Pulmonary artery endothelial cell (primary cell): Measurements from ENCODE around the gene OR14A16. TPM values are rescaled to one million over a fixed set of nuclear protein-coding genes. Genes with fewer than 3 reads are reported as not detected.

Experiments used
- DNase-seq: peaks from one replicate; pipeline ENCODE4 v3.0.0-alpha.2; 2011; ENCODE audit warnings: low read depth, low spot score
- total RNA-seq: library from RNA; depleted of rRNA; stranded (reverse); fragments of >200 nt; gene quantifications from 2 replicates; pipeline ENCODE4 v1.2.3, GENCODE V29; 2014

OR14A16 gene
- total RNA-seq = not detected in 2 replicates

- no peak for DNase-seq
Observed at GRCh38 chr1:247824023-247824422, at the start of gene OR14A16. Gene OR14A16 (minus strand): TSS chr1:247824119. CDS start chr1:247815729, 8,390 bp downstream.

GRCh38 chr1:247865416-247865815, 41.5 kb upstream of the OR14A16 start:
- DNase-seq = no peak

GRCh38 chr1:247864644-247865043, 40.7 kb upstream of the OR14A16 start:
- no peak for DNase-seq

- no peak for DNase-seq
Observed at GRCh38 chr1:247862756-247863155, 38.8 kb upstream of the OR14A16 start.

GRCh38 chr1:247857985-247858619, 34.2 kb upstream of the OR14A16 start:
- DNase-seq = no peak

GRCh38 chr1:247857069-247857984, 33.4 kb upstream of the OR14A16 start, which contains the start of gene TRIM58:
Gene TRIM58 (plus strand): TSS chr1:247857187. CDS start chr1:247857247, 60 bp downstream.
- no peak for DNase-seq

- DNase-seq = no peak
Observed at GRCh38 chr1:247855911-247856310, 32.0 kb upstream of the OR14A16 start.

- no peak for DNase-seq
Observed at GRCh38 chr1:247854899-247855545, 31.1 kb upstream of the OR14A16 start.

GRCh38 chr1:247849616-247850015, 25.7 kb upstream of the OR14A16 start:
- DNase-seq = no peak

- no peak for DNase-seq
Observed at GRCh38 chr1:247848346-247848745, 24.4 kb upstream of the OR14A16 start.

GRCh38 chr1:247845693-247846017, 21.7 kb upstream of the OR14A16 start:
- DNase-seq = no peak

- DNase-seq = no peak
Observed at GRCh38 chr1:247845011-247845692, 21.2 kb upstream of the OR14A16 start.

GRCh38 chr1:247843411-247843810, 19.5 kb upstream of the OR14A16 start:
- DNase-seq = no peak

GRCh38 chr1:247841796-247842195, 17.9 kb upstream of the OR14A16 start, which contains the start of gene OR11L1:
Gene OR11L1 (minus strand): TSS chr1:247841896. CDS start chr1:247841896, 0 bp downstream.
- DNase-seq = no peak

GRCh38 chr1:247840818-247841217, 16.9 kb upstream of the OR14A16 start:
- no peak for DNase-seq

- no peak for DNase-seq
Observed at GRCh38 chr1:247833601-247834000, 9.7 kb upstream of the OR14A16 start.

GRCh38 chr1:247829656-247830055, 5.7 kb upstream of the OR14A16 start:
- DNase-seq = no peak

- no peak for DNase-seq
Observed at GRCh38 chr1:247825362-247825761, 1.4 kb upstream of the OR14A16 start.

GRCh38 chr1:247822060-247822459, 1.9 kb downstream of the OR14A16 start:
- DNase-seq = no peak

- DNase-seq = no peak
Observed at GRCh38 chr1:247812637-247813036, 11.3 kb downstream of the OR14A16 start.

- DNase-seq = no peak
Observed at GRCh38 chr1:247797518-247797917, 26.4 kb downstream of the OR14A16 start.
